Measurements from ENCODE around the gene CRLF2.
"Not testable (repeated sequence)": the region's sequence is repeated elsewhere in the genome, so short reads cannot be mapped to it uniquely, and the experiment has no call there.

CRLF2 gene

GRCh38 chrX:1215123-1215823 is 2.8 kb upstream of the CRLF2 start:
- DNase-seq (ENCODE audit: low read depth, low spot score) = no peak

GRCh38 chrX:1213971-1214370 is 1.5 kb upstream of the CRLF2 start:
- no peak for DNase-seq (ENCODE audit: low read depth, low spot score)

GRCh38 chrX:1210844-1211243 is 1.6 kb downstream of the CRLF2 start:
- DNase-seq (ENCODE audit: low read depth, low spot score) = no peak

- DNase-seq (ENCODE audit: low read depth, low spot score) = no peak
Observed at GRCh38 chrX:1207496-1208025, 4.9 kb downstream of the CRLF2 start.

- DNase-seq (ENCODE audit: low read depth, low spot score) = peak; percentile 55
Observed at GRCh38 chrX:1205681-1206611, 6.5 kb downstream of the CRLF2 start.

GRCh38 chrX:1202251-1202650 is 10.2 kb downstream of the CRLF2 start:
- DNase-seq (ENCODE audit: low read depth, low spot score) = no peak

GRCh38 chrX:1196436-1196835 is 16.0 kb downstream of the CRLF2 start:
- no peak for DNase-seq (ENCODE audit: low read depth, low spot score)

GRCh38 chrX:1192196-1192595 is 20.3 kb downstream of the CRLF2 start:
- not testable (repeated sequence) for DNase-seq (ENCODE audit: low read depth, low spot score)

- DNase-seq (ENCODE audit: low read depth, low spot score) = no peak
Observed at GRCh38 chrX:1190596-1191145, 21.8 kb downstream of the CRLF2 start.

GRCh38 chrX:1185561-1185960 is 26.9 kb downstream of the CRLF2 start:
- no peak for DNase-seq (ENCODE audit: low read depth, low spot score)

GRCh38 chrX:1182211-1182610 is 30.2 kb downstream of the CRLF2 start:
- DNase-seq (ENCODE audit: low read depth, low spot score) = no peak

GRCh38 chrX:1181661-1182060 is 30.8 kb downstream of the CRLF2 start:
- not testable (repeated sequence) for DNase-seq (ENCODE audit: low read depth, low spot score)

GRCh38 chrX:1181170-1181569 is 31.3 kb downstream of the CRLF2 start:
- no peak for DNase-seq (ENCODE audit: low read depth, low spot score)

GRCh38 chrX:1178580-1179057 is 33.8 kb downstream of the CRLF2 start:
- no peak for DNase-seq (ENCODE audit: low read depth, low spot score)

GRCh38 chrX:1176531-1177320 is 35.7 kb downstream of the CRLF2 start:
- not testable (repeated sequence) for DNase-seq (ENCODE audit: low read depth, low spot score)

- DNase-seq (ENCODE audit: low read depth, low spot score) = not testable (repeated sequence)
Observed at GRCh38 chrX:1174609-1175545, 37.6 kb downstream of the CRLF2 start.

- DNase-seq (ENCODE audit: low read depth, low spot score) = not testable (repeated sequence)
Observed at GRCh38 chrX:1173435-1173834, 39.0 kb downstream of the CRLF2 start.

- no peak for DNase-seq (ENCODE audit: low read depth, low spot score)
Observed at GRCh38 chrX:1172496-1172895, 40.0 kb downstream of the CRLF2 start.

- DNase-seq (ENCODE audit: low read depth, low spot score) = not testable (repeated sequence)
Observed at GRCh38 chrX:1171915-1172314, 40.5 kb downstream of the CRLF2 start.

- no peak for DNase-seq (ENCODE audit: low read depth, low spot score)
Observed at GRCh38 chrX:1170243-1170642, 42.2 kb downstream of the CRLF2 start.

Data from smooth muscle cell of the brain vasculature (primary cell).